ENCODE results near the gene MCM3AP. TPM values are rescaled to one million over a fixed set of nuclear protein-coding genes. Genes with fewer than 3 reads are reported as not detected.
A peak's percentile ranks its signal among the peaks of the same experiment; 100 is the strongest.

Gene MCM3AP
- total RNA-seq, 2 experiments from 2014 or later: 109 to 166 TPM

DNA sequence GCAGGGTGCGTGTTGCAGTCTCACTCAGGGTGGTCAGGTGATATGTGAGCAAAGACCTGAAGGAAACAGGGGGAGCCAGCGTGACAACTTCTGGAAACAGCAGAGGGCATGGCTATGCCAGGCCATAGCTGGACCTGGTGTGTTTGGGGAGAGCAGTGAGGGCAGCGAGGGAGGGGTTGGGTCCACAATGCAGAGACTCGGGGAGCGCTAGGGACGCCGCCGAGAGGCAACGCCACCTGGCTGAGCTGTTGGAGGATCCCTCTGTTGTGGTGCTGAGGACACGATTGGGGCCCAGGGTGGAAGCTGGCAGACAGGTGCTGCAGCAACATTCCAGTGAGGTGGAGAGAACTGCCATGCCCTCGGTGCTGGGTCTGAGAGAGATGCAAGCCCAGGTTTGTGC is 30.2 kb downstream of the MCM3AP start:
- TF ChIP-seq, protein P1, sequence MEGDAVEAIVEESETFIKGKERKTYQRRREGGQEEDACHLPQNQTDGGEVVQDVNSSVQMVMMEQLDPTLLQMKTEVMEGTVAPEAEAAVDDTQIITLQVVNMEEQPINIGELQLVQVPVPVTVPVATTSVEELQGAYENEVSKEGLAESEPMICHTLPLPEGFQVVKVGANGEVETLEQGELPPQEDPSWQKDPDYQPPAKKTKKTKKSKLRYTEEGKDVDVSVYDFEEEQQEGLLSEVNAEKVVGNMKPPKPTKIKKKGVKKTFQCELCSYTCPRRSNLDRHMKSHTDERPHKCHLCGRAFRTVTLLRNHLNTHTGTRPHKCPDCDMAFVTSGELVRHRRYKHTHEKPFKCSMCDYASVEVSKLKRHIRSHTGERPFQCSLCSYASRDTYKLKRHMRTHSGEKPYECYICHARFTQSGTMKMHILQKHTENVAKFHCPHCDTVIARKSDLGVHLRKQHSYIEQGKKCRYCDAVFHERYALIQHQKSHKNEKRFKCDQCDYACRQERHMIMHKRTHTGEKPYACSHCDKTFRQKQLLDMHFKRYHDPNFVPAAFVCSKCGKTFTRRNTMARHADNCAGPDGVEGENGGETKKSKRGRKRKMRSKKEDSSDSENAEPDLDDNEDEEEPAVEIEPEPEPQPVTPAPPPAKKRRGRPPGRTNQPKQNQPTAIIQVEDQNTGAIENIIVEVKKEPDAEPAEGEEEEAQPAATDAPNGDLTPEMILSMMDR (conservative IDR thresholded peaks at IDR 0.05; ENCODE audit: low read length): no peak
- TF ChIP-seq EZH2phosphoT487 (IDR thresholded peaks at IDR 0.05; ENCODE audit: borderline replicate concordance, low read depth, low read length): no peak
- Histone ChIP-seq H3K4me3 (ENCODE audit: low read depth, low read length, poor library complexity, severe bottlenecking) (no peak overlapping the region), H4K20me1 (ENCODE audit: insufficient read depth, low read length) (no peaks in the 10 kb centered on the region), H3K36me3 (ENCODE audit: insufficient read depth, low read length) (peaks cover 87% of the 10 kb centered on the region), H3K9me2 (ENCODE audit: insufficient read depth, low read length) (no peaks in the 10 kb centered on the region), H3K4me1 (ENCODE audit: insufficient read depth, low read length, poor library complexity, severe bottlenecking) (peaks cover 33% of the 10 kb centered on the region), H3K9me3 (ENCODE audit: low read length) (no peaks in the 10 kb centered on the region), H3K4me2 (ENCODE audit: low read length) (no peak overlapping the region), H2AFZ (ENCODE audit: low read length) (no peak overlapping the region), H3K27ac (ENCODE audit: low read depth, low read length, poor library complexity, severe bottlenecking) (no peak overlapping the region), H3K79me2 (ENCODE audit: insufficient read depth, low read depth, low read length) (no peaks in the 10 kb centered on the region)
- ChIA-PET CTCF (ENCODE audit: unreplicated experiment) (no interaction called here), POLR2A (no interaction called here)
- intact Hi-C loops (cut with micrococcal nuclease; ENCODE audit: unreplicated experiment): no loop called here
- BruUV-seq (replicated peaks): no TSS peak
- no peak for DNase-seq (ENCODE audit: low spot score)

DNA sequence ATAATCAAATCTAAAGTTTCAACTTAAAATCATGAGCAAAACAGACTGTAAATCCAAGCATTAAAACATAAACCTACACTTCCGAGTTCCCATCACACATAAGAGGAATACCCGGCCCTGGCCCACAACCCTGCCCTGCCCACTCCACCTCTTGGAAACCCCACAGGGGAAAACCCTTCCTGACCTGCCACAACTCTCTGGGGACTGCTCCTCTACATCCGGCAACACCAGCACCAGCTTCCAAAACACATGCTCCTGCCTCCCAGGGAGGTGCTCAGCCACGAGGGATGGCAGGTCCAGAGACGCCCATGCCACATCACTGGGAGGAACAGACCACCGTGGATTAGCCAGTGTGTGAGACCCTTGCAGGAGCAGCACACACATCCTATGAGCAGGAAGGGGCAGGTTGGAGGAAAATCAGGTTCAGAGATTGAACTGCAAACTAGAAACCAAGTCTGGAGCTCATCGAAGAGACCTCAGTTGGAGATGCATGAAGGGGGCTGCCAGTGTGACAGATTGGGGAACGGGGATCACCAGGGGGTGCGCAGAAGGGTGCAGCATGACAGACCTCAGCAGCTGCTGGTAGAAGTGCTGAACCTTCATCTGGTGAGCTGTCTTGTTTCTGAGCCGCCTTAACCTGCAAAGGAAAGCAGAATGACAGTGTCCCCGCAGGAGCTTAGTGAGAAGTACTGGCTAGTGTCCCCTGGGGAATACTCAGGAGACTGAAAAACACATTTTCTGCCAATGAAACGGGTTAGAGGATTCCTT is 31.0 kb downstream of the MCM3AP start:
- no TSS peak for BruUV-seq (replicated peaks)
- TF ChIP-seq EZH2phosphoT487 (IDR thresholded peaks at IDR 0.05; ENCODE audit: borderline replicate concordance, low read depth, low read length): no peak
- TF ChIP-seq, protein P1 (conservative IDR thresholded peaks at IDR 0.05; ENCODE audit: low read length): no peak
- CTCF ChIA-PET (ENCODE audit: unreplicated experiment): no interaction called here
- Histone ChIP-seq H3K4me2 (ENCODE audit: low read length) (0 out of 2 replicates have a peak overlapping the region, but pooled peaks have one; percentile 7), H3K27ac (ENCODE audit: low read depth, low read length, poor library complexity, severe bottlenecking) (peak overlapping the region; percentile 47), H3K4me3 (ENCODE audit: low read depth, low read length, poor library complexity, severe bottlenecking) (peak overlapping the region; percentile 9), H3K9me3 (ENCODE audit: low read length) (no peaks in the 10 kb centered on the region), H2AFZ (ENCODE audit: low read length) (no peak overlapping the region), H4K20me1 (ENCODE audit: insufficient read depth, low read length) (no peaks in the 10 kb centered on the region), H3K36me3 (ENCODE audit: insufficient read depth, low read length) (peaks cover 91% of the 10 kb centered on the region), H3K4me1 (ENCODE audit: insufficient read depth, low read length, poor library complexity, severe bottlenecking) (peaks cover 40% of the 10 kb centered on the region), H3K79me2 (ENCODE audit: insufficient read depth, low read depth, low read length) (no peaks in the 10 kb centered on the region), H3K9me2 (ENCODE audit: insufficient read depth, low read length) (no peaks in the 10 kb centered on the region)
- peak; percentile 22 for DNase-seq (ENCODE audit: low spot score)
- POLR2A ChIA-PET: interaction anchor here (0.9 kb wide), 1 partner anchor 103 kb away, joined by 4 read pairs; no protein-coding TSS in a partner anchor
- intact Hi-C loops (cut with micrococcal nuclease; ENCODE audit: unreplicated experiment): no loop called here

DNA sequence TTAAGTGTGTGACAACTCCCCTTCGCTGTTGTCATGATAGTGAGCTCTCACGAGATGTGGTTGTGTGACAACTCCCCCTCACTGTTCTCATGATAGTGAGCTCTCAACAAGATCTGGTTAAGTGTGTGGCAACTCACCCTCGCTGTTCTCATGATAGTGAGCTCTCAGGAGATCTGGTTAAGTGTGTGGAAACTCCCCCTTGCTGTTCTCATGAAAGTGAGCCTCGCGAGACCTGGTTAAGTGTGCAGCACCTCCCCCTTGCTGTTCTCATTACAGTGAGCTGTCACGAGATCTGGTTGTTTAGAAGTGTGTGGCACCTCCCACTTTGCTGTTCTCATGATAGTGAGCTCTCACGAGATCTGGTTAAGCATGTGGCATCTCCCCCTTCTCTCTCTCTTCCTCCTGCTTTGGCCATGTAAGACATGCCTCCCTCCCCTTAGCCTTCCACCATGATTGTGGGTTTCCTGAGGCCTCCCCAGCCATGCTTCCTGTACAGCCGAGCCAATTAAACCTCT is 31.7 kb downstream of the MCM3AP start:
- peak overlapping the region; percentile 9 for H3K4me3 ChIP-seq (ENCODE audit: low read depth, low read length, poor library complexity, severe bottlenecking)
- no peak for TF ChIP-seq EZH2phosphoT487 (IDR thresholded peaks at IDR 0.05; ENCODE audit: borderline replicate concordance, low read depth, low read length)
- TF ChIP-seq, protein P1 (conservative IDR thresholded peaks at IDR 0.05; ENCODE audit: low read length): no peak
- H3K9me2 ChIP-seq (ENCODE audit: insufficient read depth, low read length): no peaks in the 10 kb centered on the region
- DNase-seq (ENCODE audit: low spot score): peak; percentile 53
- no peaks in the 10 kb centered on the region for H3K79me2 ChIP-seq (ENCODE audit: insufficient read depth, low read depth, low read length)
- intact Hi-C loops (cut with micrococcal nuclease; ENCODE audit: unreplicated experiment): no loop called here
- no peak overlapping the region for H2AFZ ChIP-seq (ENCODE audit: low read length)
- ChIA-PET CTCF (ENCODE audit: unreplicated experiment) (interaction anchor here (0.6 kb wide), 1 partner anchor 27 kb away, joined by 3 read pairs; no protein-coding TSS in a partner anchor), POLR2A (interaction anchor here (0.6 to 0.9 kb wide), 2 partner anchors 103 to 170 kb away, joined by 3 to 4 read pairs; no protein-coding TSS in a partner anchor)
- no peaks in the 10 kb centered on the region for H4K20me1 ChIP-seq (ENCODE audit: insufficient read depth, low read length)
- peaks cover 94% of the 10 kb centered on the region for H3K36me3 ChIP-seq (ENCODE audit: insufficient read depth, low read length)
- H3K4me2 ChIP-seq (ENCODE audit: low read length): 0 out of 2 replicates have a peak overlapping the region, but pooled peaks have one; percentile 7
- H3K9me3 ChIP-seq (ENCODE audit: low read length): no peaks in the 10 kb centered on the region
- no TSS peak for BruUV-seq (replicated peaks)
- H3K27ac ChIP-seq (ENCODE audit: low read depth, low read length, poor library complexity, severe bottlenecking): peak overlapping the region; percentile 47
- peaks cover 40% of the 10 kb centered on the region for H3K4me1 ChIP-seq (ENCODE audit: insufficient read depth, low read length, poor library complexity, severe bottlenecking)

Measured in OCI-LY7 (cell line).